Transverse colon (tissue), 4 donors: ENCODE measurements around the gene UBE2R2. TPM values are rescaled to one million over a fixed set of nuclear protein-coding genes. Genes with fewer than 3 reads are reported as not detected.
A peak's percentile ranks its signal among the peaks of the same experiment; 100 is the strongest.
"Not testable (repeated sequence)": the region's sequence is repeated elsewhere in the genome, so short reads cannot be mapped to it uniquely, and the experiment has no call there.

Experiments used
- DNase-seq: peaks from one replicate; pipeline ENCODE4 v3.0.0-alpha.2; 2019
- H3K27ac ChIP-seq, 4 donors: fragments of 200-600 bp; sonication (generic); 2 replicates each; pipeline ENCODE4 v1.5.1; 2016 to 2018; ENCODE audit warnings: inconsistent platforms in 4 of 4
- H3K27me3 ChIP-seq: fragments of 200-600 bp; sonication (generic); 2 replicates; pipeline ENCODE4 v1.5.1; 2017; ENCODE audit warnings: inconsistent platforms
- H3K36me3 ChIP-seq, 4 donors: fragments of 200-600 bp; sonication (generic); 2 replicates each; pipeline ENCODE4 v1.5.1; 2017 to 2019; ENCODE audit warnings: inconsistent platforms in 4 of 4
- H3K4me1 ChIP-seq, 4 donors: fragments of 200-600 bp; sonication (generic); 2 replicates each; pipeline ENCODE4 v1.5.1; 2017 to 2020; ENCODE audit warnings: inconsistent platforms in 4 of 4
- H3K4me3 ChIP-seq, 4 donors: fragments of 200-600 bp; sonication (generic); 1 replicate in 1 of 4; 2 replicates in 3 of 4; pipeline versions ENCODE4 v1.5.1 to v1.6.1; 2017 to 2019; ENCODE audit warnings: inconsistent platforms in 4 of 4
- H3K9me3 ChIP-seq, 2 donors: fragments of 200-600 bp; sonication (generic); 2 replicates each; pipeline ENCODE4 v1.5.1; 2017 to 2019; ENCODE audit warnings: inconsistent platforms in 2 of 2
- CTCF ChIP-seq, 5 experiments: fragments of 200-600 bp in 3 of 5; fragments of 450-650 bp in 2 of 5; sonication (generic) in 3 of 5; IDR thresholded peaks; 1 replicate in 2 of 5; 2 replicates in 3 of 5; pipeline ENCODE4 v1.5.1; 2016 to 2017; ENCODE audit warnings: antibody characterized with exemption in 5 of 5, inconsistent platforms in 3 of 5, mild to moderate bottlenecking in 2 of 5, moderate library complexity in 1 of 5
- EP300 ChIP-seq: sonication (generic); formaldehyde crosslinking; IDR thresholded peaks from one replicate; pipeline ENCODE4 v1.6.1; 2017; ENCODE audit warnings: antibody characterized with exemption, low read depth
- POLR2A ChIP-seq: fragments of 450-650 bp; IDR thresholded peaks from one replicate; pipeline ENCODE4 v1.6.1; 2016; ENCODE audit warnings: antibody characterized with exemption, mild to moderate bottlenecking, moderate library complexity
- POLR2AphosphoS5 ChIP-seq, 3 donors: sonication (generic); formaldehyde crosslinking; IDR thresholded peaks; one replicate each; pipeline ENCODE4 v1.6.1; 2016; ENCODE audit warnings: antibody characterized with exemption in 3 of 3
- WGBS, 2 donors: methylation state at CpG; one replicate each; pipeline ENCODE4 v1.1.5; 2018; ENCODE audit warnings: low coverage in 1 of 2; 5-methylcytosine and 5-hydroxymethylcytosine counted together
- in situ Hi-C, 4 donors: fragments of 200-750 bp; cut with MboI; loops; one replicate each; pipeline versions ENCODE4 v1.15.0 to v1.15.1; 2017; ENCODE audit warnings: low sequenced_read_pairs in 3 of 4, low pct_ligation_motif_present in 1 of 4, low pct_unique_long_range_greater_than_20kb in 1 of 4
- intact Hi-C: fragments of 100-400 bp; cut with DNase I; formaldehyde crosslinking; loops from one replicate; pipeline ENCODE4 v1.15.1; 2023; ENCODE audit warnings: low total_unique reads
- total RNA-seq, 4 donors: library from RNA; depleted of rRNA; stranded (reverse); fragments of >200 nt; gene quantifications; one replicate each; pipeline ENCODE4 v1.1.0, GENCODE V29; 2016

Gene UBE2R2
- total RNA-seq, 4 donors from 2014 or later = 13.9 to 30.8 (median 22.9) TPM

GRCh38 chr9:33867747-33868439 is 50.9 kb downstream of the UBE2R2 start:
- TF ChIP-seq EP300 = no peak
- TF ChIP-seq CTCF (IDR thresholded peaks at IDR 0.05) = no peak
- no peak for TF ChIP-seq POLR2AphosphoS5 (IDR thresholded peaks at IDR 0.05)
- TF ChIP-seq POLR2A = no peak
- no peak overlapping the region for H3K4me3 ChIP-seq
- no peak for DNase-seq
- no peaks in the 10 kb centered on the region for H3K27me3 ChIP-seq
- H3K27ac ChIP-seq = peak overlapping the region; percentile 12 to 31 (median 22)
- no peaks in the 10 kb centered on the region for H3K9me3 ChIP-seq
- whole genome bisulfite sequencing, 2 donors = 51% methylated on average over 11 of the region's 11 CpGs; no CpG with 5 or more reads in 1 of the 2 donors
- intact Hi-C loops (no loop called here), in situ Hi-C loops (no loop called here)
- peaks cover 7 to 31% (median 14%) of the 10 kb centered on the region in 4 donors for H3K4me1 ChIP-seq
- no peaks in the 10 kb centered on the region for H3K36me3 ChIP-seq

GRCh38 chr9:33868440-33868973 is 51.5 kb downstream of the UBE2R2 start:
- 46 to 67% methylated on average over 1 to 3 of the region's 3 CpGs for WGBS, 2 donors
- intact Hi-C loops (no loop called here), in situ Hi-C loops (no loop called here)
- DNase-seq = no peak
- H3K36me3 ChIP-seq = no peaks in the 10 kb centered on the region
- H3K27ac ChIP-seq = peak overlapping the region in 3 of 4 donors; percentile 12 to 31 (median 29)
- no peak for TF ChIP-seq EP300
- TF ChIP-seq POLR2AphosphoS5 (IDR thresholded peaks at IDR 0.05) = no peak
- no peak for TF ChIP-seq CTCF (IDR thresholded peaks at IDR 0.05)
- TF ChIP-seq POLR2A = no peak
- H3K4me3 ChIP-seq = no peak overlapping the region
- H3K9me3 ChIP-seq = no peaks in the 10 kb centered on the region
- H3K27me3 ChIP-seq = no peaks in the 10 kb centered on the region
- peaks cover 7 to 27% (median 14%) of the 10 kb centered on the region in 4 donors for H3K4me1 ChIP-seq

GRCh38 chr9:33869243-33869642 is 52.3 kb downstream of the UBE2R2 start:
- intact Hi-C loops, H3K27me3 ChIP-seq, H3K36me3 ChIP-seq, H3K4me3 ChIP-seq, DNase-seq, in situ Hi-C loops, H3K9me3 ChIP-seq, H3K27ac ChIP-seq: not testable (repeated sequence)
- WGBS, 2 donors = 92 to 96% methylated on average over 4 of the region's 4 CpGs
- H3K4me1 ChIP-seq = peaks cover 7 to 27% (median 14%) of the 10 kb centered on the region in 4 donors

- peaks cover 0 to 20% (median 18%) of the 10 kb centered on the region in 4 donors for H3K4me1 ChIP-seq
- H3K36me3 ChIP-seq = no peaks in the 10 kb centered on the region
- no peak for DNase-seq
- no peaks in the 10 kb centered on the region for H3K27me3 ChIP-seq
- H3K27ac ChIP-seq = no peak overlapping the region
- H3K4me3 ChIP-seq = no peak overlapping the region
- in situ Hi-C loops (no loop called here), intact Hi-C loops (no loop called here)
- 47 to 55% methylated on average over 6 to 10 of the region's 10 CpGs for WGBS, 2 donors
- TF ChIP-seq POLR2A (no peak), CTCF (IDR thresholded peaks at IDR 0.05) (no peak), POLR2AphosphoS5 (IDR thresholded peaks at IDR 0.05) (no peak), EP300 (no peak)
- H3K9me3 ChIP-seq = no peaks in the 10 kb centered on the region
Measured at GRCh38 chr9:33877727-33878489, 60.9 kb downstream of the UBE2R2 start.
